ENCODE results near the gene UPF3B.

- TF ChIP-seq POLR2AphosphoS5 (IDR thresholded peaks at IDR 0.05; ENCODE audit: low read depth, low read length) (no peak), SIN3A (IDR thresholded peaks at IDR 0.05; ENCODE audit: borderline replicate concordance, insufficient read depth, low read depth, low read length) (no peak), TCF7L2 (IDR thresholded peaks at IDR 0.05; ENCODE audit: low read depth, low read length) (no peak)
- TF ChIP-seq, protein P1, sequence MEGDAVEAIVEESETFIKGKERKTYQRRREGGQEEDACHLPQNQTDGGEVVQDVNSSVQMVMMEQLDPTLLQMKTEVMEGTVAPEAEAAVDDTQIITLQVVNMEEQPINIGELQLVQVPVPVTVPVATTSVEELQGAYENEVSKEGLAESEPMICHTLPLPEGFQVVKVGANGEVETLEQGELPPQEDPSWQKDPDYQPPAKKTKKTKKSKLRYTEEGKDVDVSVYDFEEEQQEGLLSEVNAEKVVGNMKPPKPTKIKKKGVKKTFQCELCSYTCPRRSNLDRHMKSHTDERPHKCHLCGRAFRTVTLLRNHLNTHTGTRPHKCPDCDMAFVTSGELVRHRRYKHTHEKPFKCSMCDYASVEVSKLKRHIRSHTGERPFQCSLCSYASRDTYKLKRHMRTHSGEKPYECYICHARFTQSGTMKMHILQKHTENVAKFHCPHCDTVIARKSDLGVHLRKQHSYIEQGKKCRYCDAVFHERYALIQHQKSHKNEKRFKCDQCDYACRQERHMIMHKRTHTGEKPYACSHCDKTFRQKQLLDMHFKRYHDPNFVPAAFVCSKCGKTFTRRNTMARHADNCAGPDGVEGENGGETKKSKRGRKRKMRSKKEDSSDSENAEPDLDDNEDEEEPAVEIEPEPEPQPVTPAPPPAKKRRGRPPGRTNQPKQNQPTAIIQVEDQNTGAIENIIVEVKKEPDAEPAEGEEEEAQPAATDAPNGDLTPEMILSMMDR (IDR thresholded peaks at IDR 0.05): no peak
- TF ChIP-seq, protein P2, sequence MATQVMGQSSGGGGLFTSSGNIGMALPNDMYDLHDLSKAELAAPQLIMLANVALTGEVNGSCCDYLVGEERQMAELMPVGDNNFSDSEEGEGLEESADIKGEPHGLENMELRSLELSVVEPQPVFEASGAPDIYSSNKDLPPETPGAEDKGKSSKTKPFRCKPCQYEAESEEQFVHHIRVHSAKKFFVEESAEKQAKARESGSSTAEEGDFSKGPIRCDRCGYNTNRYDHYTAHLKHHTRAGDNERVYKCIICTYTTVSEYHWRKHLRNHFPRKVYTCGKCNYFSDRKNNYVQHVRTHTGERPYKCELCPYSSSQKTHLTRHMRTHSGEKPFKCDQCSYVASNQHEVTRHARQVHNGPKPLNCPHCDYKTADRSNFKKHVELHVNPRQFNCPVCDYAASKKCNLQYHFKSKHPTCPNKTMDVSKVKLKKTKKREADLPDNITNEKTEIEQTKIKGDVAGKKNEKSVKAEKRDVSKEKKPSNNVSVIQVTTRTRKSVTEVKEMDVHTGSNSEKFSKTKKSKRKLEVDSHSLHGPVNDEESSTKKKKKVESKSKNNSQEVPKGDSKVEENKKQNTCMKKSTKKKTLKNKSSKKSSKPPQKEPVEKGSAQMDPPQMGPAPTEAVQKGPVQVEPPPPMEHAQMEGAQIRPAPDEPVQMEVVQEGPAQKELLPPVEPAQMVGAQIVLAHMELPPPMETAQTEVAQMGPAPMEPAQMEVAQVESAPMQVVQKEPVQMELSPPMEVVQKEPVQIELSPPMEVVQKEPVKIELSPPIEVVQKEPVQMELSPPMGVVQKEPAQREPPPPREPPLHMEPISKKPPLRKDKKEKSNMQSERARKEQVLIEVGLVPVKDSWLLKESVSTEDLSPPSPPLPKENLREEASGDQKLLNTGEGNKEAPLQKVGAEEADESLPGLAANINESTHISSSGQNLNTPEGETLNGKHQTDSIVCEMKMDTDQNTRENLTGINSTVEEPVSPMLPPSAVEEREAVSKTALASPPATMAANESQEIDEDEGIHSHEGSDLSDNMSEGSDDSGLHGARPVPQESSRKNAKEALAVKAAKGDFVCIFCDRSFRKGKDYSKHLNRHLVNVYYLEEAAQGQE (IDR thresholded peaks at IDR 0.05; ENCODE audit: insufficient read depth in 1 of 2, low read depth in 2 of 2, low read length in 1 of 2): no peak
These were observed 18.5 kb upstream of the UPF3B start for GRCh38 chrX:119871245-119871598.
